Endothelial cell of umbilical vein (primary cell): Measurements from ENCODE around the gene FBN2. TPM values are rescaled to one million over a fixed set of nuclear protein-coding genes. Genes with fewer than 3 reads are reported as not detected.

Experiments
- BruUV-seq: library from RNA; stranded (reverse); fragments of 400-500 nt; replicated peaks from 2 replicates; lab custom pipeline; 2021; lab: Mats Ljungman, UMichigan
- CTCF ChIA-PET: fragments of 300-600, 350-600 bp; sonication (Branson Sonifier 250); formaldehyde crosslinking; loops from one replicate; lab custom pipeline; 2021; ENCODE audit warnings: antibody characterized with exemption, inconsistent platforms; lab: Charles Lee
- POLR2A ChIA-PET: fragments of 300-600, 350-600 bp; sonication (Branson Sonifier 250); formaldehyde crosslinking; loops from one replicate; lab custom pipeline; 2021; ENCODE audit warnings: antibody characterized with exemption, inconsistent platforms; lab: Charles Lee
- DNase-seq: peaks from one replicate; pipeline ENCODE4 v3.0.0-alpha.2; 2011; ENCODE audit warnings: low read depth, low spot score
- FAIRE-seq: peaks from 2 replicates; lab custom pipeline; 2011; peaks lifted over from hg19 to GRCh38; lab: Jason Lieb, UNC
- H2AFZ ChIP-seq: 2 replicates; pipeline ENCODE4 v1.6.0; 2012; ENCODE audit warnings: low read depth, low read length, control low read depth, inconsistent platforms
- H3K27ac ChIP-seq: 2 replicates; pipeline ENCODE4 v1.5.1; 2011; ENCODE audit warnings: low read depth, mild to moderate bottlenecking, control low read depth, low read length, moderate library complexity; ENCODE audit not compliant: insufficient read depth
- H3K27me3 ChIP-seq, 2 experiments: 2 replicates each; pipeline versions ENCODE4 v1.6.0 to v1.6.1; 2011; ENCODE audit warnings: low read length in 2 of 2, mixed read lengths in 1 of 2; ENCODE audit not compliant: control insufficient read depth in 2 of 2, insufficient read depth in 2 of 2
- H3K36me3 ChIP-seq, 2 experiments: 2 replicates in 1 of 2; 3 replicates in 1 of 2; pipeline ENCODE4 v1.5.1; 2011; ENCODE audit warnings: low read length in 2 of 2, mild to moderate bottlenecking in 1 of 2, moderate library complexity in 1 of 2; ENCODE audit not compliant: control insufficient read depth in 2 of 2, insufficient read depth in 2 of 2; ENCODE audit errors: extremely low read depth in 1 of 2
- H3K4me1 ChIP-seq: 3 replicates; pipeline ENCODE4 v1.5.1; 2011; ENCODE audit warnings: mild to moderate bottlenecking, low read length; ENCODE audit not compliant: control insufficient read depth, insufficient read depth; ENCODE audit errors: extremely low read depth
- H3K4me2 ChIP-seq: 2 replicates; pipeline ENCODE4 v1.6.1; 2011; ENCODE audit warnings: low read length, control low read depth, mixed read lengths; ENCODE audit not compliant: insufficient read depth
- H3K4me3 ChIP-seq, 3 experiments: fragments of 200-600 bp in 1 of 3; sonication (generic), shearing (Covaris generic) in 1 of 3; replicated peaks in 1 of 3; 2 replicates each; pipeline ENCODE4 v1.5.1; 2011 to 2016; ENCODE audit warnings: control low read depth in 3 of 3, low read length in 3 of 3, mild to moderate bottlenecking in 2 of 3, inconsistent platforms in 1 of 3, low read depth in 1 of 3, moderate library complexity in 1 of 3; ENCODE audit not compliant: insufficient read depth in 1 of 3
- H3K79me2 ChIP-seq: 2 replicates; pipeline ENCODE4 v1.6.0; 2012; ENCODE audit warnings: low read length, inconsistent platforms; ENCODE audit not compliant: control insufficient read depth, insufficient read depth
- H3K9ac ChIP-seq: replicated peaks from 2 replicates; pipeline ENCODE3; 2011; ENCODE audit warnings: low read length, control low read depth; ENCODE audit not compliant: insufficient read depth; ENCODE audit errors: extremely low read depth
- H3K9me1 ChIP-seq: replicated peaks from 3 replicates; pipeline ENCODE4 v1.6.0; 2011; ENCODE audit warnings: mild to moderate bottlenecking, low read length; ENCODE audit not compliant: control insufficient read depth, insufficient read depth; ENCODE audit errors: extremely low read depth
- H3K9me3 ChIP-seq: replicated peaks from 2 replicates; pipeline ENCODE4 v1.5.1; 2012; ENCODE audit warnings: low read length, inconsistent platforms; ENCODE audit not compliant: control insufficient read depth, insufficient read depth
- H4K20me1 ChIP-seq: replicated peaks from 2 replicates; pipeline ENCODE3; 2011; ENCODE audit warnings: mild to moderate bottlenecking, low read length; ENCODE audit not compliant: control insufficient read depth, insufficient read depth; ENCODE audit errors: extremely low read depth
- EZH2 ChIP-seq: IDR thresholded peaks from 2 replicates; pipeline ENCODE4 v1.6.1; 2012; ENCODE audit warnings: borderline replicate concordance, low read depth, mild to moderate bottlenecking, moderate library complexity, low read length, inconsistent platforms; ENCODE audit not compliant: severe bottlenecking
- FOS ChIP-seq: IDR thresholded peaks from 2 replicates; pipeline ENCODE4 v1.6.1; 2011; ENCODE audit warnings: mild to moderate bottlenecking, low read length, moderate library complexity, borderline replicate concordance; ENCODE audit not compliant: insufficient read depth
- GATA2 ChIP-seq: IDR thresholded peaks from 2 replicates; pipeline ENCODE4 v1.7.0; 2011; ENCODE audit warnings: low read depth, mild to moderate bottlenecking, moderate library complexity, mixed read lengths, low read length; ENCODE audit not compliant: insufficient read length, insufficient read depth
- JUN ChIP-seq: IDR thresholded peaks from 2 replicates; pipeline ENCODE4 v1.6.1; 2011; ENCODE audit warnings: borderline replicate concordance, low read depth; ENCODE audit not compliant: insufficient read length, insufficient read depth
- MYC ChIP-seq: IDR thresholded peaks from one replicate; pipeline ENCODE4 v1.6.1; 2011; ENCODE audit warnings: mild to moderate bottlenecking, low read depth, low read length
- POLR2A ChIP-seq: IDR thresholded peaks from 2 replicates; pipeline ENCODE4 v1.6.1; 2012; ENCODE audit warnings: low read depth, mild to moderate bottlenecking, control low read depth, low read length
- POLR2AphosphoS5 ChIP-seq: IDR thresholded peaks from 2 replicates; pipeline ENCODE4 v1.6.1; 2012; ENCODE audit warnings: low read depth, mild to moderate bottlenecking, control low read depth, low read length, moderate library complexity; ENCODE audit not compliant: insufficient read depth
- dilution Hi-C: fragments of 300-500 bp; cut with MboI; formaldehyde crosslinking; loops from one replicate; pipeline ENCODE4 v1.15.0; 2019; ENCODE audit warnings: low sequenced_read_pairs; ENCODE audit not compliant: extremely low pct_ligation_motif_present
- intact Hi-C: fragments of 100-400 bp; cut with micrococcal nuclease; formaldehyde crosslinking; loops from one replicate; pipeline ENCODE4 v1.10.0; 2022
- polyA plus RNA-seq, 4 experiments: library from polyadenylated mRNA; depleted of rRNA in 3 of 4; stranded (reverse) in 3 of 4; unstranded in 1 of 4; fragments of >200 nt; gene quantifications; 2 replicates each; pipeline versions ENCODE4 v1.2.1 to v1.2.3, GENCODE V29; 2011 to 2012; ENCODE audit warnings: missing spikeins in 1 of 4
- total RNA-seq: library from RNA; stranded (reverse); gene quantifications from 2 replicates; pipeline ENCODE4 v1.2.3, GENCODE V29; 2021
- TF ChIP-seq, protein P1 (sequence below): IDR thresholded peaks from 2 replicates; pipeline ENCODE4 v1.6.1; 2011; ENCODE audit not compliant: insufficient read depth, insufficient read length
- TF ChIP-seq, protein P2 (sequence below), 2 donors: IDR thresholded peaks; 1 replicate in 1 of 2; 2 replicates in 1 of 2; pipeline ENCODE4 v1.5.1; 2011; ENCODE audit warnings: low read length in 2 of 2, mild to moderate bottlenecking in 2 of 2, moderate library complexity in 2 of 2, control low read depth in 1 of 2, inconsistent platforms in 1 of 2, low read depth in 1 of 2; ENCODE audit not compliant: insufficient read depth in 1 of 2; ENCODE audit errors: extremely low read depth in 1 of 2

FBN2 gene
- total and polyA plus RNA-seq, 2 donors (not counting 3 experiments of a cell fraction or from before 2014, with no cell fraction given) = 21.8 to 57.4 TPM

DNA sequence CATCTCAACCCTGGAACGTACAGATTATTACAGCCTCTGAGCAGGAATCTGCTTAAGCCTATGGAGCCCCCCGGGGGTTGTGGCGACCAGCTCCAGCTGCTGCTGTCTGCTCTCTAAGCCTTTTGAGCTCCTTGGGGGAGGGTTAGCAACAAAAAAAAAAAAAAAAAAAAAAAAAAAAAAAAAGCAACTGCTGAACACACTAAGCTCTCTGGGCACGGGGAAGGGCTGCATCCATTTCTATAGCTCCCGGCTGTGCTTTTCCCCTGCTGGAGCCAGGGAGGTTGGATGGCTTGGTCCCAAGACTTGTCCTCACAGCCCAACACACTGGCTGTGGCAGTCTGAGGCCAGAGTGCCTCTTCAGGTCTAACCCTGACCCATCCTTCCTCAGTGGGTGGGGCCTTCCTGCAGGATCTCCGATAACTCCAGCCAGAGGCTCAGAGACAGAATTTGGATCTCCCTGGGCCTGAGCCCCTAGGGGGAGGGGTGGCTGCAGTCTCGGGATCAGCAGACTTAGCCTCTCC is 82.1 kb downstream of the FBN2 start:
- Histone ChIP-seq H3K4me1 (no peaks in the 10 kb centered on the region), H3K27ac (no peak overlapping the region), H3K9me3 (no peaks in the 10 kb centered on the region), H3K4me2 (no peak overlapping the region), H3K79me2 (no peaks in the 10 kb centered on the region), H3K9me1 (no peaks in the 10 kb centered on the region), H3K27me3 (no peaks in the 10 kb centered on the region), H3K4me3 (no peak overlapping the region), H3K9ac (no peak overlapping the region), H4K20me1 (no peaks in the 10 kb centered on the region), H3K36me3 (no peaks in the 10 kb centered on the region), H2AFZ (no peak overlapping the region)
- ChIA-PET POLR2A (no interaction called here), CTCF (interaction anchor here (0.6 kb wide), 1 partner anchor 31 kb away, joined by 3 read pairs; no protein-coding TSS in a partner anchor)
- FAIRE-seq (no peak), DNase-seq (no peak)
- dilution Hi-C loops (no loop called here), intact Hi-C loops (no loop called here)
- TF ChIP-seq, protein P1, sequence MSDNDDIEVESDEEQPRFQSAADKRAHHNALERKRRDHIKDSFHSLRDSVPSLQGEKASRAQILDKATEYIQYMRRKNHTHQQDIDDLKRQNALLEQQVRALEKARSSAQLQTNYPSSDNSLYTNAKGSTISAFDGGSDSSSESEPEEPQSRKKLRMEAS = no peak
- TF ChIP-seq EZH2 (no peak), FOS (no peak), MYC (no peak), GATA2 (no peak), POLR2AphosphoS5 (no peak), JUN (no peak), POLR2A (no peak)
- TF ChIP-seq, protein P2, sequence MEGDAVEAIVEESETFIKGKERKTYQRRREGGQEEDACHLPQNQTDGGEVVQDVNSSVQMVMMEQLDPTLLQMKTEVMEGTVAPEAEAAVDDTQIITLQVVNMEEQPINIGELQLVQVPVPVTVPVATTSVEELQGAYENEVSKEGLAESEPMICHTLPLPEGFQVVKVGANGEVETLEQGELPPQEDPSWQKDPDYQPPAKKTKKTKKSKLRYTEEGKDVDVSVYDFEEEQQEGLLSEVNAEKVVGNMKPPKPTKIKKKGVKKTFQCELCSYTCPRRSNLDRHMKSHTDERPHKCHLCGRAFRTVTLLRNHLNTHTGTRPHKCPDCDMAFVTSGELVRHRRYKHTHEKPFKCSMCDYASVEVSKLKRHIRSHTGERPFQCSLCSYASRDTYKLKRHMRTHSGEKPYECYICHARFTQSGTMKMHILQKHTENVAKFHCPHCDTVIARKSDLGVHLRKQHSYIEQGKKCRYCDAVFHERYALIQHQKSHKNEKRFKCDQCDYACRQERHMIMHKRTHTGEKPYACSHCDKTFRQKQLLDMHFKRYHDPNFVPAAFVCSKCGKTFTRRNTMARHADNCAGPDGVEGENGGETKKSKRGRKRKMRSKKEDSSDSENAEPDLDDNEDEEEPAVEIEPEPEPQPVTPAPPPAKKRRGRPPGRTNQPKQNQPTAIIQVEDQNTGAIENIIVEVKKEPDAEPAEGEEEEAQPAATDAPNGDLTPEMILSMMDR (IDR thresholded peaks at IDR 0.05; ENCODE audit: extremely low read depth in 1 of 2, insufficient read depth in 1 of 2, low read depth in 1 of 2, low read length in 2 of 2) = no peak
- BruUV-seq = no TSS peak
